GM21576 (cell line): ENCODE data around the gene KSR2.
"Not testable (repeated sequence)": the region's sequence is repeated elsewhere in the genome, so short reads cannot be mapped to it uniquely, and the experiment has no call there.

Source experiments
- ATAC-seq: cut with Tn5 transposase; IDR thresholded peaks from one replicate; pipeline ENCODE4 v1.9.1; 2021; ENCODE audit warnings: mild to moderate bottlenecking, moderate library complexity; ENCODE audit not compliant: unreplicated experiment

KSR2 gene

GRCh38 chr12:117892441-117892840, 76.3 kb downstream of the KSR2 start:
- no peak for ATAC-seq

- ATAC-seq, result not testable (repeated sequence)
These were observed 77.5 kb downstream of the KSR2 start for GRCh38 chr12:117891265-117891664.

GRCh38 chr12:117890644-117891043, 78.1 kb downstream of the KSR2 start:
- no peak for ATAC-seq

GRCh38 chr12:117890137-117890536, 78.7 kb downstream of the KSR2 start:
- no peak for ATAC-seq

GRCh38 chr12:117889098-117889497, 79.7 kb downstream of the KSR2 start:
- peak; percentile 49 for ATAC-seq

- ATAC-seq, result no peak
These were observed 83.6 kb downstream of the KSR2 start for GRCh38 chr12:117885211-117885610.

GRCh38 chr12:117884161-117884560, 84.6 kb downstream of the KSR2 start:
- ATAC-seq, result no peak

GRCh38 chr12:117882603-117883184, 86.1 kb downstream of the KSR2 start:
- ATAC-seq, result no peak

GRCh38 chr12:117882181-117882580, 86.6 kb downstream of the KSR2 start:
- no peak for ATAC-seq

GRCh38 chr12:117881517-117881916, 87.3 kb downstream of the KSR2 start:
- no peak for ATAC-seq

GRCh38 chr12:117878605-117879004, 90.2 kb downstream of the KSR2 start:
- ATAC-seq, result no peak

- ATAC-seq, result no peak
These were observed 92.4 kb downstream of the KSR2 start for GRCh38 chr12:117876436-117876816.

GRCh38 chr12:117875744-117876435, 92.9 kb downstream of the KSR2 start:
- no peak for ATAC-seq

- ATAC-seq, result no peak
These were observed 93.9 kb downstream of the KSR2 start for GRCh38 chr12:117874842-117875434.

GRCh38 chr12:117874198-117874597, 94.6 kb downstream of the KSR2 start:
- not testable (repeated sequence) for ATAC-seq

- no peak for ATAC-seq
These were observed 96.1 kb downstream of the KSR2 start for GRCh38 chr12:117872546-117873169.

GRCh38 chr12:117869551-117869950, 99.2 kb downstream of the KSR2 start:
- no peak for ATAC-seq

- ATAC-seq, result no peak
These were observed 101.4 kb downstream of the KSR2 start for GRCh38 chr12:117867348-117867747.

- ATAC-seq, result no peak
These were observed 103.3 kb downstream of the KSR2 start for GRCh38 chr12:117865505-117865904.

- no peak for ATAC-seq
These were observed 105.6 kb downstream of the KSR2 start for GRCh38 chr12:117863002-117863709.

- no peak for ATAC-seq
These were observed 107.1 kb downstream of the KSR2 start for GRCh38 chr12:117861691-117862090.
